HCT116 (cell line): ENCODE results near the gene MYO7A. TPM values are rescaled to one million over a fixed set of nuclear protein-coding genes. Genes with fewer than 3 reads are reported as not detected.

Experiments
- ATAC-seq: fragments of 200-7000 bp; cut with Tn5 transposase; 2 replicates; pipeline ENCODE4 v1.9.1; 2020; ENCODE audit warnings: mild to moderate bottlenecking, moderate library complexity
- BruUV-seq: library from RNA; stranded (reverse); fragments of 400-500 nt; replicated peaks from 2 replicates; lab custom pipeline; 2021; lab: Mats Ljungman, UMichigan
- CTCF ChIA-PET: fragments of 300-600 bp; sonication (Branson Sonifier 250); formaldehyde crosslinking; loops from one replicate; lab custom pipeline; 2021; ENCODE audit warnings: antibody characterized with exemption; lab: Charles Lee
- POLR2A ChIA-PET: fragments of 300-600, 350-600 bp; sonication (Branson Sonifier 250); formaldehyde crosslinking; loops from one replicate; lab custom pipeline; 2021; ENCODE audit warnings: antibody characterized with exemption; lab: Charles Lee
- RAD21 ChIA-PET, 2 experiments: fragments of 300-600 bp; sonication (Branson Sonifier 250); formaldehyde crosslinking; loops; one replicate each; lab custom pipeline; 2023; ENCODE audit warnings: low total read pairs in 2 of 2; ENCODE audit not compliant: uncharacterized antibody in 2 of 2, unreplicated experiment in 2 of 2, low non-redundant PET in 1 of 2; lab: Charles Lee
- DNase-seq: peaks from one replicate; pipeline ENCODE4 v3.0.0-alpha.2; 2010; ENCODE audit warnings: low read depth, low spot score
- H2AFZ ChIP-seq: fragments of 200-600 bp; shearing (Covaris generic), sonication (generic); 2 replicates; pipeline ENCODE4 v1.6.1; 2017; ENCODE audit warnings: low read depth, mixed run types, mixed read lengths, antibody characterized with exemption, low read length; ENCODE audit not compliant: poor library complexity, severe bottlenecking
- H3K27ac ChIP-seq: 2 replicates; pipeline ENCODE4 v1.5.1; 2012; ENCODE audit warnings: low read depth, low read length
- H3K27me3 ChIP-seq: fragments of 200-600 bp; sonication (generic); 2 replicates; pipeline ENCODE4 v1.6.1; 2016; ENCODE audit warnings: mixed run types, low read length, mixed read lengths; ENCODE audit not compliant: insufficient read depth
- H3K36me3 ChIP-seq, 2 experiments: fragments of 200-500 bp in 1 of 2; fragments of 200-600 bp in 1 of 2; sonication (Bioruptor generic) in 1 of 2; sonication (generic) in 1 of 2; 2 replicates each; pipeline versions ENCODE4 v1.5.1 to v1.6.1; 2014 to 2016; ENCODE audit warnings: low read length in 2 of 2, inconsistent platforms in 1 of 2, mixed read lengths in 1 of 2, mixed run types in 1 of 2; ENCODE audit not compliant: insufficient read depth in 2 of 2, control insufficient read depth in 1 of 2
- H3K4me1 ChIP-seq, 2 experiments: fragments of 200-600 bp in 1 of 2; sonication (generic) in 1 of 2; 2 replicates each; pipeline versions ENCODE4 v1.5.1 to v1.6.1; 2012 to 2017; ENCODE audit warnings: low read length in 2 of 2, inconsistent platforms in 1 of 2, mild to moderate bottlenecking in 1 of 2, mixed read lengths in 1 of 2, mixed run types in 1 of 2, moderate library complexity in 1 of 2; ENCODE audit not compliant: insufficient read depth in 2 of 2, control insufficient read depth in 1 of 2
- H3K4me2 ChIP-seq: fragments of 200-600 bp; sonication (generic); 2 replicates; pipeline ENCODE4 v1.6.1; 2017; ENCODE audit warnings: mixed run types, low read length, mixed read lengths
- H3K4me3 ChIP-seq, 2 experiments: fragments of 200-600 bp in 1 of 2; sonication (generic) in 1 of 2; replicated peaks in 1 of 2; 2 replicates each; pipeline ENCODE4 v1.5.1; 2011 to 2016; ENCODE audit warnings: low read length in 2 of 2, control low read depth in 1 of 2, low read depth in 1 of 2, mild to moderate bottlenecking in 1 of 2, mixed read lengths in 1 of 2, mixed run types in 1 of 2
- H3K79me2 ChIP-seq: fragments of 200-600 bp; sonication (generic); 2 replicates; pipeline ENCODE4 v1.6.1; 2017; ENCODE audit warnings: mild to moderate bottlenecking, mixed run types, low read length, moderate library complexity, mixed read lengths; ENCODE audit not compliant: insufficient read depth
- H3K9ac ChIP-seq: fragments of 200-600 bp; sonication (generic); 2 replicates; pipeline ENCODE4 v1.6.1; 2016; ENCODE audit warnings: low read length, mixed read lengths
- H3K9me2 ChIP-seq: fragments of 200-600 bp; sonication (generic), shearing (Covaris generic); 2 replicates; pipeline ENCODE4 v1.6.1; 2017; ENCODE audit warnings: mixed run types, mild to moderate bottlenecking, moderate library complexity; ENCODE audit not compliant: insufficient read depth
- H3K9me3 ChIP-seq, 2 experiments: fragments of 200-500 bp in 1 of 2; fragments of 200-600 bp in 1 of 2; sonication (Bioruptor generic) in 1 of 2; sonication (generic) in 1 of 2; 2 replicates each; pipeline ENCODE4 v1.6.1; 2014 to 2017; ENCODE audit warnings: low read length in 2 of 2, mixed read lengths in 2 of 2, inconsistent platforms in 1 of 2, low read depth in 1 of 2, mild to moderate bottlenecking in 1 of 2, mixed run types in 1 of 2, moderate library complexity in 1 of 2; ENCODE audit not compliant: control insufficient read depth in 1 of 2, insufficient read depth in 1 of 2
- H4K20me1 ChIP-seq: fragments of 200-600 bp; sonication (generic), shearing (Covaris generic); 2 replicates; pipeline ENCODE4 v1.6.1; 2017; ENCODE audit warnings: mixed run types, mild to moderate bottlenecking, moderate library complexity; ENCODE audit not compliant: insufficient read depth
- CEBPB ChIP-seq: IDR thresholded peaks from 2 replicates; pipeline ENCODE4 v1.6.1; 2012; ENCODE audit warnings: low read depth
- CTCF ChIP-seq, 3 experiments: fragments of 200-600 bp in 1 of 3; sonication (generic) in 1 of 3; IDR thresholded peaks in 2 of 3; conservative IDR thresholded peaks in 1 of 3; 2 replicates each; pipeline ENCODE4 v1.5.1; 2012 to 2017; ENCODE audit warnings: low read depth in 2 of 3, low read length in 2 of 3, antibody characterized with exemption in 1 of 3, borderline replicate concordance in 1 of 3, control low read depth in 1 of 3, mild to moderate bottlenecking in 1 of 3, mixed read lengths in 1 of 3, mixed run types in 1 of 3, moderate library complexity in 1 of 3; ENCODE audit not compliant: insufficient read depth in 1 of 3
- EGR1 ChIP-seq: IDR thresholded peaks from 2 replicates; pipeline ENCODE4 v1.6.1; 2012; ENCODE audit warnings: low read depth
- ELF1 ChIP-seq: IDR thresholded peaks from 2 replicates; pipeline ENCODE4 v1.6.1; 2012; ENCODE audit warnings: low read depth, borderline replicate concordance
- EZH2phosphoT487 ChIP-seq: fragments of 200-600 bp; IDR thresholded peaks from 2 replicates; pipeline ENCODE4 v1.6.1; 2018; ENCODE audit warnings: antibody characterized with exemption, borderline replicate concordance
- FOSL1 ChIP-seq: IDR thresholded peaks from 2 replicates; pipeline ENCODE4 v1.6.1; 2012; ENCODE audit warnings: low read depth
- JUND ChIP-seq: IDR thresholded peaks from 2 replicates; pipeline ENCODE4 v1.6.1; 2012
- POLR2A ChIP-seq: IDR thresholded peaks from 2 replicates; pipeline ENCODE4 v1.7.0; 2011; ENCODE audit warnings: borderline replicate concordance; ENCODE audit not compliant: insufficient read depth, insufficient read length; ENCODE audit errors: extremely low read depth
- RAD21 ChIP-seq: IDR thresholded peaks from 2 replicates; pipeline ENCODE4 v1.6.1; 2012; ENCODE audit warnings: low read depth, mild to moderate bottlenecking
- SIN3A ChIP-seq: IDR thresholded peaks from 2 replicates; pipeline ENCODE4 v1.6.1; 2012; ENCODE audit warnings: low read depth
- TCF7L2 ChIP-seq: IDR thresholded peaks from 2 replicates; pipeline ENCODE4 v1.7.0; 2011; ENCODE audit warnings: borderline replicate concordance, inconsistent platforms; ENCODE audit not compliant: insufficient read depth, insufficient read length; ENCODE audit errors: extremely low read depth
- YY1 ChIP-seq: IDR thresholded peaks from 2 replicates; pipeline ENCODE4 v1.6.1; 2011; ENCODE audit warnings: low read length, low read depth, moderate library complexity, mild to moderate bottlenecking; ENCODE audit not compliant: insufficient replicate concordance; ENCODE audit errors: extremely low read depth
- ZFX ChIP-seq: fragments of 450-650 bp; IDR thresholded peaks from 2 replicates; pipeline ENCODE4 v1.6.1; 2017
- intact Hi-C: fragments of 100-400 bp; cut with micrococcal nuclease; formaldehyde crosslinking; loops from 2 replicates; pipeline ENCODE4 v1.10.0; 2022
- total RNA-seq: library from RNA; stranded (reverse); gene quantifications from one replicate; pipeline ENCODE4 v1.2.1, GENCODE V29; 2021; ENCODE audit not compliant: unreplicated experiment
- TF ChIP-seq, protein P1 (sequence below): IDR thresholded peaks from 2 replicates; pipeline ENCODE4 v1.6.1; 2012
- TF ChIP-seq, protein P2 (sequence below): IDR thresholded peaks from 2 replicates; pipeline ENCODE4 v1.6.1; 2011; ENCODE audit warnings: mild to moderate bottlenecking, low read length, moderate library complexity; ENCODE audit not compliant: insufficient replicate concordance; ENCODE audit errors: extremely low read depth

The MYO7A gene
- total RNA-seq, 1 experiment from 2014 or later: 1.8 TPM

DNA sequence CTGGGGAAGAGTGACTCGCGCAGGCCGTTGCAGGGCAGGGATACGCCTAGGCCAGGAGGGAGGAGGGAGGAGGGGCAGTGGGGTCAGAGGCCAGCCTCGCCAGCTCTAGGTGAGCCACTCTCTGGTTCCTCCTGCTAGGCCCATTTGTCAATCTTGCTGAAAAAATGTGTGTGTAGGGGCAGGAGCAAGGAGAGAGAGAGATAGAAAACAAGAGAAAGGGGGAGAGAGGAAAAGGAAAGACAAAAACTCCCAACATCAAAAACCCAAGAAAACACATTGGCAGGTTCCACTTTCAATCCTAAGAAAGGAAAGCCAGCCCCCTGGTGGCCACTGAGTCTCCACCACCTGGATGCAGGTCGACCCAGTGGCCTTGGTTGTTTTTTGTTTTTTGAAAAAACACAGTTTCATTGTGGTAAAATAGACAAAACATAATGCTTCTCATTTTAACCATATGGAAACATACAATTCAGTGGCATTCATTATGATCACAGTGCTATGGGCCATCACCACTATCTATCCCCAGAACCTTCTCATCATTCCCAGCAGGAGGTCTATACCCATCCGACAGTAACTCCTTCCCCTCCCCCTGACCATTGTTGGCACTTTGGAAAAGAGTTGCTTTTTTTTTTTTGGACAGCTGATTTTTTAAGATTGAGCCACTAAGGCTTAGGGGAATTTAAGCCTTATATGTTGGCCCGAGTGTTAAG, 14.5 kb upstream of the MYO7A start:
- no peaks in the 10 kb centered on the region for H3K36me3 ChIP-seq
- ChIA-PET RAD21 (interaction anchor here in 1 of 2 experiments (1.3 kb wide), 1 partner anchor 66 kb away, joined by 4 read pairs; no protein-coding TSS in a partner anchor), POLR2A (interaction anchor here (0.7 kb wide), 1 partner anchor 40 kb away, joined by 3 read pairs; no protein-coding TSS in a partner anchor), CTCF (interaction anchor here (0.7 to 2.1 kb wide), 6 partner anchors 8 to 187 kb away, joined by 3 to 14 read pairs (median 5); no protein-coding TSS in a partner anchor)
- H3K9ac ChIP-seq: peak overlapping the region; percentile 3; the same call in 1 of the 2 replicates
- H2AFZ ChIP-seq: no peak overlapping the region
- intact Hi-C loops: loop anchor here (1.0 kb wide), 1 partner anchor 66 kb away; no protein-coding TSS in a partner anchor
- no peaks in the 10 kb centered on the region for H3K27me3 ChIP-seq
- H3K27ac ChIP-seq: peak overlapping the region; percentile 11; the same call in 1 of the 2 replicates
- no peaks in the 10 kb centered on the region for H4K20me1 ChIP-seq
- peaks cover 25 to 41% of the 10 kb centered on the region in 2 experiments for H3K4me1 ChIP-seq
- BruUV-seq: no TSS peak
- TF ChIP-seq EZH2phosphoT487: no peak
- TF ChIP-seq RAD21: peak; percentile 84
- peak; percentile 83 to 94 (median 84) for TF ChIP-seq CTCF (IDR thresholded peaks at IDR 0.05 in 2 of 3, conservative IDR thresholded peaks at IDR 0.05 in 1 of 3; ENCODE audit: borderline replicate concordance in 1 of 3, insufficient read depth in 1 of 3, low read depth in 2 of 3, low read length in 2 of 3)
- peak; percentile 61 for ATAC-seq
- H3K9me2 ChIP-seq: no peaks in the 10 kb centered on the region
- H3K4me2 ChIP-seq: peak overlapping the region; percentile 37
- H3K9me3 ChIP-seq: no peaks in the 10 kb centered on the region
- H3K79me2 ChIP-seq: no peaks in the 10 kb centered on the region
- no peak overlapping the region for H3K4me3 ChIP-seq
- DNase-seq: no peak

- Histone ChIP-seq H3K4me1 (peaks cover 20 to 36% of the 10 kb centered on the region in 2 experiments), H3K4me2 (no peak overlapping the region), H3K27me3 (no peaks in the 10 kb centered on the region), H4K20me1 (no peaks in the 10 kb centered on the region), H3K9me3 (no peaks in the 10 kb centered on the region), H3K9me2 (no peaks in the 10 kb centered on the region), H3K9ac (no peak overlapping the region), H3K79me2 (no peaks in the 10 kb centered on the region), H2AFZ (no peak overlapping the region), H3K4me3 (no peak overlapping the region), H3K27ac (no peak overlapping the region), H3K36me3 (no peaks in the 10 kb centered on the region)
- no TSS peak for BruUV-seq
- ATAC-seq: no peak
- intact Hi-C loops: no loop called here
- ChIA-PET RAD21 (no interaction called here), POLR2A (no interaction called here), CTCF (interaction anchor here (0.7 to 1.7 kb wide), 2 partner anchors 13 to 187 kb away, joined by 3 to 8 read pairs; partner anchors contain the start of gene MYO7A)
- DNase-seq: no peak
- TF ChIP-seq JUND: no peak
- no peak for TF ChIP-seq CEBPB
- no peak for TF ChIP-seq EGR1
- TF ChIP-seq RAD21: no peak
- no peak for TF ChIP-seq TCF7L2
- TF ChIP-seq ELF1: no peak
- no peak for TF ChIP-seq FOSL1
- no peak for TF ChIP-seq POLR2A
- no peak for TF ChIP-seq SIN3A
- TF ChIP-seq, protein P1, sequence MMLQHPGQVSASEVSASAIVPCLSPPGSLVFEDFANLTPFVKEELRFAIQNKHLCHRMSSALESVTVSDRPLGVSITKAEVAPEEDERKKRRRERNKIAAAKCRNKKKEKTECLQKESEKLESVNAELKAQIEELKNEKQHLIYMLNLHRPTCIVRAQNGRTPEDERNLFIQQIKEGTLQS: no peak
- TF ChIP-seq, protein P2, sequence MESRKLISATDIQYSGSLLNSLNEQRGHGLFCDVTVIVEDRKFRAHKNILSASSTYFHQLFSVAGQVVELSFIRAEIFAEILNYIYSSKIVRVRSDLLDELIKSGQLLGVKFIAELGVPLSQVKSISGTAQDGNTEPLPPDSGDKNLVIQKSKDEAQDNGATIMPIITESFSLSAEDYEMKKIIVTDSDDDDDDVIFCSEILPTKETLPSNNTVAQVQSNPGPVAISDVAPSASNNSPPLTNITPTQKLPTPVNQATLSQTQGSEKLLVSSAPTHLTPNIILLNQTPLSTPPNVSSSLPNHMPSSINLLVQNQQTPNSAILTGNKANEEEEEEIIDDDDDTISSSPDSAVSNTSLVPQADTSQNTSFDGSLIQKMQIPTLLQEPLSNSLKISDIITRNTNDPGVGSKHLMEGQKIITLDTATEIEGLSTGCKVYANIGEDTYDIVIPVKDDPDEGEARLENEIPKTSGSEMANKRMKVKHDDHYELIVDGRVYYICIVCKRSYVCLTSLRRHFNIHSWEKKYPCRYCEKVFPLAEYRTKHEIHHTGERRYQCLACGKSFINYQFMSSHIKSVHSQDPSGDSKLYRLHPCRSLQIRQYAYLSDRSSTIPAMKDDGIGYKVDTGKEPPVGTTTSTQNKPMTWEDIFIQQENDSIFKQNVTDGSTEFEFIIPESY: no peak
- TF ChIP-seq ZFX: no peak
- no peak for TF ChIP-seq YY1
Measured at GRCh38 chr11:77114089-77114463, 14.0 kb upstream of the MYO7A start.
